ENCODE data around the gene ADAR. TPM values are rescaled to one million over a fixed set of nuclear protein-coding genes. Genes with fewer than 3 reads are reported as not detected.

The ADAR gene
- total and polyA plus RNA-seq, 8 donors = 23.6 to 173 (median 57.7) TPM

- H3K27ac ChIP-seq = no peak overlapping the region
- H3K36me3 ChIP-seq = peaks cover 0 to 2% (median 0%) of the 10 kb centered on the region in 4 donors
- peaks cover 0 to 22% (median 5%) of the 10 kb centered on the region in 3 donors for H3K27me3 ChIP-seq
- intact Hi-C loops (cut with DNase I; ENCODE audit: low total_unique reads) = no loop called here
- H3K4me1 ChIP-seq = peaks cover 7 to 9% (median 8%) of the 10 kb centered on the region in 4 donors
- DNase-seq = no peak
- no peaks in the 10 kb centered on the region for H3K9me3 ChIP-seq
- TF ChIP-seq EP300 (IDR thresholded peaks at IDR 0.05) = no peak
- TF ChIP-seq CTCF (IDR thresholded peaks at IDR 0.05) = no peak
- TF ChIP-seq POLR2AphosphoS5 (IDR thresholded peaks at IDR 0.05) = no peak
- no peak for TF ChIP-seq POLR2A (IDR thresholded peaks at IDR 0.05)
- no peak overlapping the region for H3K4me3 ChIP-seq
- WGBS, 5 donors = 68 to 76% (median 71%) methylated on average over 10 of the region's 10 CpGs
Measured at GRCh38 chr1:154572468-154573167, 35.4 kb downstream of the ADAR start.

GRCh38 chr1:154571964-154572288 is 36.1 kb downstream of the ADAR start:
- Histone ChIP-seq H3K36me3 (no peaks in the 10 kb centered on the region), H3K4me1 (peaks cover 10 to 12% (median 11%) of the 10 kb centered on the region in 4 donors), H3K9me3 (no peaks in the 10 kb centered on the region), H3K27ac (no peak overlapping the region), H3K4me3 (no peak overlapping the region), H3K27me3 (peaks cover 0 to 29% (median 12%) of the 10 kb centered on the region in 3 donors)
- WGBS, 5 donors = 91 to 94% (median 93%) methylated on average over 27 to 29 of the region's 29 CpGs
- DNase-seq = no peak
- intact Hi-C loops (cut with DNase I; ENCODE audit: low total_unique reads) = no loop called here
- TF ChIP-seq CTCF (IDR thresholded peaks at IDR 0.05) (no peak), EP300 (IDR thresholded peaks at IDR 0.05) (no peak), POLR2AphosphoS5 (IDR thresholded peaks at IDR 0.05) (no peak), POLR2A (IDR thresholded peaks at IDR 0.05) (no peak)

- H3K9me3 ChIP-seq = no peaks in the 10 kb centered on the region
- no peak overlapping the region for H3K4me3 ChIP-seq
- no peaks in the 10 kb centered on the region for H3K36me3 ChIP-seq
- no peak overlapping the region for H3K27ac ChIP-seq
- no peak for DNase-seq
- H3K27me3 ChIP-seq = peaks cover 0 to 34% (median 15%) of the 10 kb centered on the region in 3 donors
- WGBS, 5 donors = 94 to 96% (median 96%) methylated on average over 57 to 59 of the region's 59 CpGs
- no peak for TF ChIP-seq POLR2AphosphoS5 (IDR thresholded peaks at IDR 0.05)
- no peak for TF ChIP-seq POLR2A (IDR thresholded peaks at IDR 0.05)
- TF ChIP-seq EP300 (IDR thresholded peaks at IDR 0.05) = no peak
- TF ChIP-seq CTCF (IDR thresholded peaks at IDR 0.05) = no peak
- H3K4me1 ChIP-seq = peaks cover 10 to 12% (median 11%) of the 10 kb centered on the region in 4 donors
- intact Hi-C loops (cut with DNase I; ENCODE audit: low total_unique reads) = no loop called here
Measured at GRCh38 chr1:154571244-154571963, 36.6 kb downstream of the ADAR start.

- WGBS, 5 donors = 30 to 43% (median 36%) methylated on average over 17 of the region's 17 CpGs
- H3K4me3 ChIP-seq = peak overlapping the region in 3 of 4 donors; percentile 19 to 32 (median 23)
- H3K9me3 ChIP-seq = no peaks in the 10 kb centered on the region
- peaks cover 10 to 12% (median 11%) of the 10 kb centered on the region in 4 donors for H3K4me1 ChIP-seq
- H3K36me3 ChIP-seq = no peaks in the 10 kb centered on the region
- H3K27ac ChIP-seq = no peak overlapping the region
- TF ChIP-seq POLR2A (IDR thresholded peaks at IDR 0.05) (no peak), POLR2AphosphoS5 (IDR thresholded peaks at IDR 0.05) (no peak), EP300 (IDR thresholded peaks at IDR 0.05) (no peak), CTCF (IDR thresholded peaks at IDR 0.05) (no peak)
- DNase-seq = no peak
- H3K27me3 ChIP-seq = peaks cover 0 to 39% (median 15%) of the 10 kb centered on the region in 3 donors
- intact Hi-C loops (cut with DNase I; ENCODE audit: low total_unique reads) = loop anchor here (10.0 kb wide), 1 partner anchor 177 kb away; no protein-coding TSS in a partner anchor
Measured at GRCh38 chr1:154568157-154568815, 39.7 kb downstream of the ADAR start.

All from stomach (tissue), 9 donors.